Activated CD4-positive, alpha-beta memory T cell treated with anti-CD3 and anti-CD28 coated beads, Interleukin-2, amount 10 ng/mL, durations not matched to agents 7 days and 5 days (primary cell): ENCODE results near the gene EXOC2. TPM values are rescaled to one million over a fixed set of nuclear protein-coding genes. Genes with fewer than 3 reads are reported as not detected.

Experiments
- CTCF ChIA-PET: fragments of 350-600 bp; sonication (Branson Sonifier 250); formaldehyde crosslinking; loops from one replicate; lab custom pipeline; 2021; ENCODE audit warnings: antibody characterized with exemption, inconsistent platforms; lab: Charles Lee
- POLR2A ChIA-PET: fragments of 350-600 bp; sonication (Branson Sonifier 250); formaldehyde crosslinking; loops from one replicate; lab custom pipeline; 2021; ENCODE audit warnings: antibody characterized with exemption; lab: Charles Lee
- DNase-seq: peaks from one replicate; pipeline ENCODE4 v3.0.0-alpha.2; 2020
- H3K27ac Mint-ChIP-seq: one replicate; pipeline ENCODE4 v1.8.0; 2021; ENCODE audit warnings: mild to moderate bottlenecking, mixed read lengths
- H3K27me3 Mint-ChIP-seq: one replicate; pipeline ENCODE4 v1.8.0; 2021; ENCODE audit warnings: mixed read lengths
- H3K36me3 Mint-ChIP-seq: one replicate; pipeline ENCODE4 v1.8.0; 2021; ENCODE audit warnings: low read depth, mixed read lengths
- H3K4me1 Mint-ChIP-seq: one replicate; pipeline ENCODE4 v1.8.0; 2021; ENCODE audit warnings: mixed read lengths
- H3K4me3 Mint-ChIP-seq: one replicate; pipeline ENCODE4 v1.8.0; 2021; ENCODE audit warnings: mild to moderate bottlenecking, mixed read lengths
- H3K9me3 Mint-ChIP-seq: one replicate; pipeline ENCODE4 v1.8.0; 2021; ENCODE audit warnings: mixed read lengths
- total RNA-seq, 2 experiments: library from RNA; stranded (reverse); gene quantifications; one replicate each; pipeline ENCODE4 v1.2.3, GENCODE V29; 2021

The EXOC2 gene
- total RNA-seq, 2 experiments from 2014 or later, result 31.9 to 35.7 TPM

GRCh38 chr6:455835-456234 is 237.1 kb downstream of the EXOC2 start:
- DNase-seq, result peak; percentile 8
- Mint-ChIP-seq H3K36me3 (peaks cover 13% of the 10 kb centered on the region), H3K9me3 (peaks cover 12% of the 10 kb centered on the region), H3K4me3 (no peak overlapping the region), H3K27ac (no peak overlapping the region), H3K4me1 (peaks cover 7% of the 10 kb centered on the region), H3K27me3 (peaks cover 38% of the 10 kb centered on the region)
- CTCF ChIA-PET, result interaction anchor here (1.6 kb wide), 1 partner anchor 9 kb away, joined by 4 read pairs; no protein-coding TSS in a partner anchor
- POLR2A ChIA-PET, result no interaction called here

- Mint-ChIP-seq H3K4me3 (no peak overlapping the region), H3K9me3 (peaks cover 15% of the 10 kb centered on the region), H3K36me3 (peaks cover 13% of the 10 kb centered on the region), H3K4me1 (peaks cover 7% of the 10 kb centered on the region), H3K27ac (no peak overlapping the region), H3K27me3 (peaks cover 30% of the 10 kb centered on the region)
- CTCF ChIA-PET, result interaction anchor here (1.6 kb wide), 1 partner anchor 8 kb away, joined by 4 read pairs; no protein-coding TSS in a partner anchor
- POLR2A ChIA-PET, result interaction anchor here (1.4 kb wide), 1 partner anchor 63 kb away, joined by 3 read pairs; the partner anchor contains the start of gene IRF4
- peak; percentile 30 for DNase-seq
Observed at GRCh38 chr6:455006-455585, 237.8 kb downstream of the EXOC2 start.

- CTCF ChIA-PET, result interaction anchor here (1.6 kb wide), 1 partner anchor 8 kb away, joined by 4 read pairs; no protein-coding TSS in a partner anchor
- POLR2A ChIA-PET, result interaction anchor here (1.4 kb wide), 1 partner anchor 63 kb away, joined by 3 read pairs; the partner anchor contains the start of gene IRF4
- H3K9me3 Mint-ChIP-seq, result peaks cover 15% of the 10 kb centered on the region
- peaks cover 14% of the 10 kb centered on the region for H3K36me3 Mint-ChIP-seq
- no peak overlapping the region for H3K4me3 Mint-ChIP-seq
- DNase-seq, result no peak
- peaks cover 28% of the 10 kb centered on the region for H3K27me3 Mint-ChIP-seq
- no peak overlapping the region for H3K27ac Mint-ChIP-seq
- H3K4me1 Mint-ChIP-seq, result peaks cover 8% of the 10 kb centered on the region
Observed at GRCh38 chr6:454148-454991, 238.6 kb downstream of the EXOC2 start.

GRCh38 chr6:453152-453551 is 239.8 kb downstream of the EXOC2 start:
- POLR2A ChIA-PET, result no interaction called here

GRCh38 chr6:452301-453067 is 240.5 kb downstream of the EXOC2 start:
- H3K4me3 Mint-ChIP-seq, result no peak overlapping the region
- peaks cover 25% of the 10 kb centered on the region for H3K27me3 Mint-ChIP-seq
- peak; percentile 11 for DNase-seq
- peaks cover 13% of the 10 kb centered on the region for H3K36me3 Mint-ChIP-seq
- POLR2A ChIA-PET, result no interaction called here
- peaks cover 10% of the 10 kb centered on the region for H3K9me3 Mint-ChIP-seq
- CTCF ChIA-PET, result interaction anchor here (1.1 kb wide), 1 partner anchor 60 kb away, joined by 3 read pairs; no protein-coding TSS in a partner anchor
- peaks cover 22% of the 10 kb centered on the region for H3K4me1 Mint-ChIP-seq
- H3K27ac Mint-ChIP-seq, result no peak overlapping the region

More at GRCh38 chr6:453152-453551, 239.8 kb downstream of the EXOC2 start:
- Mint-ChIP-seq H3K9me3 (peaks cover 16% of the 10 kb centered on the region), H3K36me3 (peaks cover 18% of the 10 kb centered on the region), H3K4me3 (no peak overlapping the region), H3K4me1 (peaks cover 15% of the 10 kb centered on the region), H3K27me3 (peaks cover 28% of the 10 kb centered on the region), H3K27ac (no peak overlapping the region)
- peak; percentile 8 for DNase-seq
- CTCF ChIA-PET, result no interaction called here

- peaks cover 19% of the 10 kb centered on the region for H3K27me3 Mint-ChIP-seq
- H3K4me1 Mint-ChIP-seq, result peaks cover 28% of the 10 kb centered on the region
- no peak overlapping the region for H3K4me3 Mint-ChIP-seq
- CTCF ChIA-PET, result interaction anchor here (1.1 kb wide), 1 partner anchor 59 kb away, joined by 3 read pairs; no protein-coding TSS in a partner anchor
- POLR2A ChIA-PET, result no interaction called here
- peaks cover 5% of the 10 kb centered on the region for H3K9me3 Mint-ChIP-seq
- DNase-seq, result peak; percentile 1
- H3K27ac Mint-ChIP-seq, result no peak overlapping the region
- H3K36me3 Mint-ChIP-seq, result peaks cover 7% of the 10 kb centered on the region
Observed at GRCh38 chr6:451847-452246, 241.1 kb downstream of the EXOC2 start.

- H3K27me3 Mint-ChIP-seq, result peaks cover 16% of the 10 kb centered on the region
- DNase-seq, result no peak
- H3K27ac Mint-ChIP-seq, result no peak overlapping the region
- H3K36me3 Mint-ChIP-seq, result peaks cover 6% of the 10 kb centered on the region
- peaks cover 33% of the 10 kb centered on the region for H3K4me1 Mint-ChIP-seq
- ChIA-PET POLR2A (no interaction called here), CTCF (no interaction called here)
- peaks cover 5% of the 10 kb centered on the region for H3K9me3 Mint-ChIP-seq
- no peak overlapping the region for H3K4me3 Mint-ChIP-seq
Observed at GRCh38 chr6:451336-451735, 241.6 kb downstream of the EXOC2 start.

- Mint-ChIP-seq H3K27ac (peak overlapping the region; percentile 26), H3K9me3 (peaks cover 5% of the 10 kb centered on the region), H3K4me3 (no peak overlapping the region), H3K36me3 (peaks cover 6% of the 10 kb centered on the region), H3K27me3 (peaks cover 12% of the 10 kb centered on the region), H3K4me1 (peaks cover 44% of the 10 kb centered on the region)
- DNase-seq, result no peak
- CTCF ChIA-PET, result interaction anchor here (1.5 kb wide), 1 partner anchor 18 kb away, joined by 5 read pairs; no protein-coding TSS in a partner anchor
- POLR2A ChIA-PET, result no interaction called here
Observed at GRCh38 chr6:449486-450419, 243.2 kb downstream of the EXOC2 start.

- Mint-ChIP-seq H3K4me1 (peaks cover 49% of the 10 kb centered on the region), H3K9me3 (peaks cover 5% of the 10 kb centered on the region), H3K36me3 (peaks cover 6% of the 10 kb centered on the region), H3K4me3 (no peak overlapping the region), H3K27me3 (peaks cover 8% of the 10 kb centered on the region), H3K27ac (no peak overlapping the region)
- POLR2A ChIA-PET, result no interaction called here
- no peak for DNase-seq
- CTCF ChIA-PET, result no interaction called here
Observed at GRCh38 chr6:449057-449430, 243.9 kb downstream of the EXOC2 start.

GRCh38 chr6:448296-449056 is 244.5 kb downstream of the EXOC2 start:
- ChIA-PET CTCF (no interaction called here), POLR2A (no interaction called here)
- Mint-ChIP-seq H3K9me3 (peaks cover 5% of the 10 kb centered on the region), H3K4me3 (peak overlapping the region; percentile 64), H3K27ac (peak overlapping the region; percentile 8), H3K4me1 (peaks cover 55% of the 10 kb centered on the region), H3K36me3 (peaks cover 6% of the 10 kb centered on the region), H3K27me3 (peaks cover 10% of the 10 kb centered on the region)
- no peak for DNase-seq
